ENCODE measurements around the gene STX16.
"Not testable (repeated sequence)": the region's sequence is repeated elsewhere in the genome, so short reads cannot be mapped to it uniquely, and the experiment has no call there.

STX16 gene

DNA sequence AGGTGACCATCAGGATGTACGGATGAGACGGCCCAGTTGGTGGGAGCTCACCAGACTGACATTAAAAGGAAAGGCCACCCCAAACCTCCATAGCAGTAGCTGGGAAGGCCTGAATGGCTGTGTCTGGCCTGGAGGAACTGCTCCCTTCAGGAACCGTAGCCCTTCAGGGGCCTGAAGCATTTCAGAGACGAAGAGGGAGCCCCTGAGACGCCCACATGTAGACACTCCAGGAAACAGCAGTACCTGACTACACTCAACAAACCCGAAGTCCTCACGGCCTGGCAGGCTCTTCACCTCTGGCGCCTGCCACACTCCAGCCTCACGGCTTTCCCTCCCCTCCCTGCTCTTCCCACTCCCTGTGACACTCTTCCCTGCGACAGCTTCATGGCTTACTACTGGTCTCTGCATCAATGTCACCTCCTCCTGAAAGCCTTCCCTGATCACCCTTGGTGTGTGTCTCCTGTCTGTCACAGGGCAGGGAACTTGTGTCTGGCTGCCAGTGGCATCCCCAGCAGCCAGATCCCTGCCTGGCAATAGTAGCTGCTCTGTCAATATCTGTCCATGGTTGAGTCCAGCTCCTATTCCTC is 14.6 kb upstream of the STX16 start:
- DNase-seq (ENCODE audit: low read depth in 2 of 3, low spot score in 1 of 3) = no peak

- no peak for DNase-seq (ENCODE audit: low read depth in 2 of 3, low spot score in 1 of 3)
Measured at GRCh38 chr20:58636983-58637421, 14.1 kb upstream of the STX16 start.

DNA sequence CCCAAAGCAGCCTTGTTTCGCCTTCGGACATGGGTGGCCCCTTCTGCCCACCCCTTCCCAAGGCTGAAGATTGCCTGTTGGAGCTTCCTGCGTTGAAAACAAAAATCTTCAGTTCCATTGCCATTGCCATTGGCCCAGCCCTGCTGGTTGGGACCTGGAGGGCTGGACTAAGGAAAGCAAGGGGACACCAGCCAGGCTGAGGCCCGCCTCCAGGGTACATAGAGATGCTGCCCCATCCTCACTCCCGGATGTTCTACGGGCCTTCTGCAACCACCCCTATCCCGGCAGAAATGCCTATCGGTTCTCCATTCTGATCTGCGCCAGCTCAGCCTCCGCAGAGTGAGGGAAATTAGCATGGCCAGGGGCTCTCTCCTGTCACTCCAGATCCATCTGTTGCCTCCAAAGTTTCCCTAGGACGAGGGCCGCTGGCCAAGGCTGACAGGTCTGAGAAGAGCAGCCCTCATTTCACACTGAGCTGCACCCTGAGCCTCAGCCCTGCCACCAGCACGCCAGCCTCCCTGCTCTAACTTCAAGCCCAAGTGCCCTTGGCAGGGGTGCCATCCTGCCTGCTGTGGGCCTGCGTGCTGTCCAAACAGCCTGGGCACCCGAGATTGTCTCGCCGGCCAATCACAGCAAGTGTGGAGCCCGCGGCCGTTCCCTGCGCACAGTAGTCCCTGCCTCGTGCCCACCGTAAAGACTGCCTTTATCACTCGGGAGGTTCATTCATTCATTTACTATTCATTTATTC is 13.4 kb upstream of the STX16 start:
- DNase-seq (ENCODE audit: low read depth in 2 of 3, low spot score in 1 of 3) = no peak

DNA sequence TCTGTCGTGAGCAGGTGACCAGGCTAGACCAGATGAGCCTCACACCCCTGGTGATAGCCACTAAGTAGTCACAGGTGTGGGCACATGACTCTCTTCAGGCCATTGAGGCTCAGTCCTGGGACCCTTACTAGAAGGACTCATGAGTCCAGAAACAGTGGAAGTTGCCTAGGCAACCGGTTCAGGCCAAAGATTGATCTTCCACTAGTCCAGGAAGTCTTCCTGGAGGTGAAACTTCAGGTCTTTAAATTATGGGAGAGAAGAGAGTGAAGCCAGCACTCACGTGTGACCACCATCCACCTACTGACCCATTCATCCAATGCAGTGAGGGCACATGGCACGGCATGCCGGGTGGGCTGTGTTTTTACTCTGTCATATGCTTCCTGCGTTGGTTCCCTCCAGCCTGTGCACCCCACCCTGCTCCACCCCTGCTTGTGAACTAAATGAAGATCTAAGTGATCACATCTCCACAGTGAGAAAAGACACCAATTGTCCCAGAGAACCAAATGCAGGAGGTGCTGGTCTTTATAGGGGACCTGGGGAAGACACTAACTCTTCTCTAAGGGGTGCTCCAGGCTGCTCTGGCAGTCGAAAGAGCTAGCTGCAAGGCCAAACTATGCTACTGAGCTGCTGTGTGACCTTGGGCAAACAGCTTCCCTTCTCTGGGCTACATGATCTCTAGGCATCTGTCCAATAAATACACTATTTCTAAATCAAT is 12.5 kb upstream of the STX16 start:
- no peak for DNase-seq (ENCODE audit: low read depth in 2 of 3, low spot score in 1 of 3)

DNA sequence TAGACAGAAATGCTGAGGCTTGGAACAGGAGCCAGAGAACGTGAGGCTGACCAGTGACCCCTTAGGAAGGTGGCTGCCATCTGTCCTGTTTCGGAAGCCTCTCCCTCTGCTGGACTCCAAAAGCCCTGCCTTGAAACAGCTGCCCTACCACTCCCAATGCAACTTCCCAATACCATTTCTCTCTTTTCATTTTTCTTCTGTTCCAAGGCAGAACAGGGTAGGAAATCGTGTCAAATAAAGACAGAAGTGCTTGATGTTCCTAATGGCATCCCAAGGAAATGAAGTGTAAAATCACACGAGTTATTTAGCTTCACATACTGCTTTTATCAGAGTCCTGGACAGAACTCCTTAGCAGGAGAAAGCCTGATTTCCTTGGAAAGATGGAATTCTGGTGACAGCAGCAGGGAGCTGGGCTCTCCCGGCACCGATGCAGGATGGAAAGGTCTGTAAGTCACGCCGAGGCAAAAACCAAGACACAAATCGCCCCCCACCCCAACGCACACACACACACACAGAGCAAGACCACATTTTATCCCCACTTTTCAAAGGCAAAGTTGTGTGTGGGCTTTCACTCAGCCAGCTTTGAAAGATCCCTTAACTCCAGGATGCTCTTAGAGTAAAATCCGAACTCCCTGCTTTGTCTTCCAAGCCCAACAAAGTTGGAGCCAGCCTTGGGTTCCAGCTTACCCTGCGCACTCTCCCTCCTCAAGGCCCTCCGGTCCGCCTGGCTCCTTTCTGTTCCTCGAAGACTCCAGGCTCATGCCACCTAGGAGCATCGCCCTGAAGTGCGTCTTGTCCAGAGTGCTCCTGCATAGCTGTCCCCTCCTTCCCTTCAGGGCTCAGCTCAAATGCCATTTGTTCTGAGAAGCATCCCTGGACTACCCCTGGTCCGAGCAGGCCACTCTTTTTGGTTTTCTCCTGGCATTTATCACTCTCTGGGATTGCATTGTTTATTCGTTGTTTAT is 11.6 kb upstream of the STX16 start:
- no peak for DNase-seq (ENCODE audit: low read depth in 2 of 3, low spot score in 1 of 3)

DNA sequence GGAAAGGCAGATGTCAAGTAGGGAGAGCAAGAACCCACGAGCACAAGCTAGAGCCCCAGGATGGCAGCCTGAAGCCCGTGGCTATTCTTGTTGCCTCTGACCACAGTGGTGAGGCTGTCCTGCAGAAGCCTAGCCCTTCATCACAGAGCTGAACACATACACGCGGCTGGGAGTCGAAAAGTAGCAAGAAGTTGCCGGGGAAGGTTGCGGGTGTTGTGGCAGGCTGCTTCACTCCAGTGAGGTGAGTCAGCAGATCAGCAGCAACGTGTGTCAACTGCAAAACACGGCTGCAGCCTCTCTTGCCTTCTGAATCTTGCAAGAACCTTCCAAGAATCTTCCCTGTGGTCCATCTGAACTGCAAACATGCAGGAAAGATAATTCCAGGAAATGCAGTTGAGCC is 10.6 kb upstream of the STX16 start:
- no peak for DNase-seq (ENCODE audit: low read depth in 2 of 3, low spot score in 1 of 3)

DNA sequence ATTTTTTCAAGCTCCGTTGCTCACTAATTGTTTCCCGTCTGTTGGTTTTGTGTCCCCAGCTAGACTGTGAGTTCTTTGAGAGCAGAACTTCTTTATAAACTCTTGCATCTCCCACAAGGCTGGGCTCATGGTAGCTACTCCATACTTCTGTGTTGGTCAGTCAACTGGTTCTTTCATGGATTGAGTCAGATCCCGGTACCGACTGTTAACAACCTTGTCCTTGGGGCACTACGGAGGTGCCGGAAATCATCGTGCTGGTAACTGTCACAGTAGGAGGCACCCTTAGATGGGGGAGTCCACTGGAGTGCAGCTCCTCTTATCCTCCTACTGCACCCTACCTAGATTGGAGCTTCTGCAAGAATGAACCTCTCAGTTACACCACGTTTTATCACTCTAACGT is 8.6 kb upstream of the STX16 start:
- DNase-seq (ENCODE audit: low read depth in 2 of 3, low spot score in 1 of 3) = no peak

DNA sequence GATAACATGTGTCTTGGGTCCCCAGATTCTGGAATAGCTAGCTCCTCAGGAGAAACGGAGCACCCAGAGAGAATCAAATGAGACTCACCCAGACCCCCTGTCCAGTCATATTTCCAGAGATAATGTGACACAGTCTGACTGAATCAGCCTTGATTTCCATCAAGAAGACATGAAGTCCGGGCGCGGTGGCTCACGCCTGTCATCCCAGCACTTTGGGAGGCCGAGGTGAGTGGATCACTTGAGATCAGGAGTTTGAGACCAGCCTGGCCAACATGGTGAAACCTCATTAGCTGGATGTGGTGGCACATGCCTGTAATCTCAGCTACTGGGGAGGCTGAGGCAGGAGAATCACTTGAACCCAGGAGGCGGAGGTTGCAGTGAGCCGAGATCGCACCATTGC is 8.2 kb upstream of the STX16 start:
- not testable (repeated sequence) for DNase-seq (ENCODE audit: low read depth in 2 of 3, low spot score in 1 of 3)

DNA sequence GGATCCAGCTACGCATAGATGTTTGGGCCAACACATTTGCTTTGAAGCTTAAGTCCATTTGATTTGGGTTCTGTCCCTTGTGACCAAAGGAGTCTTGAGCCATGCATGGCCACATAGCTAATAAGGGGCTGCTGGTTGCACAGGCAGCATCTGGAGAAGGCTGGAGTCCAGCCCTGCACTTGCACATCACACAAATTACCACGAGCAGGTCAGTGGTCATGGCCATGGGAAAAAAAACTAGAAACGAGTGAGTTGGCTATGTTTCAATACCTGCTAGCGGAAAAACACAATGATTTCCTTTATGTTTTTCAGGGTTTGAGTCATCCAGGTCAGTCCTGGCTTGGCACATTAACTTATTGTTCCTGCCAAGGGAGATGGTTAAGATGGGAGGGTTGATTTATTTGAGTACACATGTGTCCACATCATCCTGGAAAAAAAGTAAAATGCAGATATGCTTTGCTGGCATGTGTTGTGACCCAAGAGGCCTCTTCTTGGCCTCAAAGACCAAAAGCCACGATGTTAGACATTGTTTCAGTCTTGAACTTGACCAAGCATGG is 5.6 kb upstream of the STX16 start:
- DNase-seq (ENCODE audit: low read depth in 2 of 3, low spot score in 1 of 3) = no peak

GRCh38 chr20:58646257-58646656 is 4.8 kb upstream of the STX16 start:
- no peak for DNase-seq (ENCODE audit: low read depth in 2 of 3, low spot score in 1 of 3)

- DNase-seq (ENCODE audit: low read depth in 2 of 3, low spot score in 1 of 3) = no peak
Measured at GRCh38 chr20:58646703-58647102, 4.4 kb upstream of the STX16 start.

DNA sequence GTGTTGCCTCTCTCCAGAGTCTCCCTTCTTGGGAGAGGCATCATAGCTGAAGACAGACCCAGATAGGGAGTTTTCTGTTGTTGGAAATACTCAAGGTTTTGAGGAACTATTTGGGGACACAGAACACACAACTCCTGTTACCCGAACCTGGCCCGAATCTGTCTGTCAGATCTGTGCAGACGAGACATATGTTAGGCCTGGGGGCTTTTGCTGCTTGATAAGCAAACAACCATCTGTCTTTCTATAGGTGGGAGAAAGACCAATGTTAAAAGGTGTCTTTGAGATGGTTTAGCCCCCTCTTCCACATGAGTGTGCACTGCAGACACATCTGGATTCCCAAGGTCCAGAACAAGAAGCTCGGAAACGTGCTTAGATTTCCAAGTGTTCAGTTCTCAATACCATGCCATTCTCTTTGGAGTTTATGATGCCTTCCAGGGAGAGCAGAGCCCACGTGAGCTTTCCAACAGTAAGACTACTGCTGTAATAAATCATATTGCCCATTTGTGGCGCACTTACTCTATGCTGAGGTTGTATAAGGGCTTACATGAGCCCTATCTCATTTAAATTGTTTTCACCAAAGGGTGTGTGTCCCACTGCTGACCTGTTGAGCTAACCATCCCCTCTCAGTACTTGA is 3.8 kb upstream of the STX16 start:
- no peak for DNase-seq (ENCODE audit: low read depth in 2 of 3, low spot score in 1 of 3)

DNA sequence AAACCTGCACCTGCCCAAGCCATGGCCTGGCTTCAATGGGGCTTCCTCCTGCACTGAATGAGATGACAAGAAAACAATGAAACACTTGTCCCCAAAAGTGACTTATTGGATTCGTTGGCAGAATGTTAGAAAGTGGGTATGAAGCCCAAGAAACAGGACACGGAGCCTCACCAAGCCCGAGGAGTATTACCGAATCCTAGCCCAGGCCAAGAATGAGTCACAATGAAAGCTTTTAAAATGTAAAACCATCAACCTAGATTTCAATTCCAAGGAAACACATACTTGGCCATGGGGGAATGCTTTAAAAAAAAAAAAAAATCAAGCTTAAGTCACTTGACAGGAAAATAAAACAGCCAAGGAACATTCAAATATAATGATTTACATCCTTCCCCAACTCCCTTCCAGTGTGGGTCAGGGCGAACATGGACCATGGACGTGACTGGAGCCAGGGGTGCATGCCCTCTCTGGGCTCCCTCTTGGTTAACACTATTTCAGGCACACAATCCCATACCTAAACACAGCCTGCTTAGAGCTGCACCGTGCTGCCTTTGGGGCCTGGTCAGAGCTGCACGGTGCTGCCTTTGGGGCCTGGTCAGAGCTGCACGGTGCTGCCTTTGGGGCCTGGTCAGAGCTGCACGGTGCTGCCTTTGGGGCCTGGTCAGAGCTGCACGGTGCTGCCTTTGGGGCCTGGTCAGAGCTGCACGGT is 3.1 kb upstream of the STX16 start:
- DNase-seq (ENCODE audit: low read depth in 2 of 3, low spot score in 1 of 3) = no peak

GRCh38 chr20:58648502-58648825 is 2.6 kb upstream of the STX16 start:
- not testable (repeated sequence) for DNase-seq (ENCODE audit: low read depth in 2 of 3, low spot score in 1 of 3)

- DNase-seq (ENCODE audit: low read depth in 2 of 3, low spot score in 1 of 3) = peak in 1 of 3 donors; percentile 21
Measured at GRCh38 chr20:58649288-58650180, 1.5 kb upstream of the STX16 start.

- no peak for DNase-seq (ENCODE audit: low read depth in 2 of 3, low spot score in 1 of 3)
Measured at GRCh38 chr20:58650181-58650775, 805 bp upstream of the STX16 start.

GRCh38 chr20:58651559-58651945 is 469 bp downstream of the STX16 start:
- DNase-seq (ENCODE audit: low read depth in 2 of 3, low spot score in 1 of 3) = no peak

- DNase-seq (ENCODE audit: low read depth in 2 of 3, low spot score in 1 of 3) = peak in 1 of 3 donors; percentile 35
Measured at GRCh38 chr20:58651946-58652605, 993 bp downstream of the STX16 start.

Data from stimulated activated CD4-positive, alpha-beta T cell treated with anti-CD3 and anti-CD28 coated beads, Interleukin-12 subunit alpha, Interleukin-12 subunit beta, amount 100 ng/mL, for 48 hours (primary cell).